Glutamatergic neuron (in vitro differentiated cells): Measurements from ENCODE around the gene LYZL1. TPM values are rescaled to one million over a fixed set of nuclear protein-coding genes. Genes with fewer than 3 reads are reported as not detected.

Experiments
- DNase-seq: peaks from one replicate; pipeline ENCODE4 v3.0.0; 2022
- H3K27ac Mint-ChIP-seq: one replicate; pipeline ENCODE4 v1.8.0; 2020; ENCODE audit warnings: mild to moderate bottlenecking, mixed read lengths, inconsistent platforms; ENCODE audit not compliant: unreplicated experiment
- H3K27me3 Mint-ChIP-seq: one replicate; pipeline ENCODE4 v1.8.0; 2020; ENCODE audit warnings: mild to moderate bottlenecking, moderate library complexity, mixed read lengths, inconsistent platforms; ENCODE audit not compliant: unreplicated experiment
- H3K36me3 Mint-ChIP-seq: one replicate; pipeline ENCODE4 v1.8.0; 2020; ENCODE audit warnings: mild to moderate bottlenecking, mixed read lengths, inconsistent platforms; ENCODE audit not compliant: unreplicated experiment
- H3K4me1 Mint-ChIP-seq: one replicate; pipeline ENCODE4 v1.8.0; 2020; ENCODE audit warnings: mild to moderate bottlenecking, low read depth, mixed read lengths, inconsistent platforms; ENCODE audit not compliant: unreplicated experiment
- H3K4me3 Mint-ChIP-seq: one replicate; pipeline ENCODE4 v1.8.0; 2020; ENCODE audit warnings: mild to moderate bottlenecking, mixed read lengths, inconsistent platforms; ENCODE audit not compliant: unreplicated experiment
- H3K9me3 Mint-ChIP-seq: one replicate; pipeline ENCODE4 v1.8.0; 2020; ENCODE audit warnings: mild to moderate bottlenecking, moderate library complexity, mixed read lengths, inconsistent platforms; ENCODE audit not compliant: unreplicated experiment
- total RNA-seq: library from RNA; stranded (reverse); fragmentation: NEBNext Ultra II Directional; extraction: Animal tissue kit (Norgen Biotek cat#: 25700); gene quantifications from one replicate; pipeline ENCODE4 v1.2.1, GENCODE V29; 2021; ENCODE audit not compliant: unreplicated experiment
- TF ChIP-seq, protein P1 (sequence below): fragments of 200-600 bp; sonication (generic); IDR thresholded peaks from one replicate; pipeline ENCODE4 v1.5.0; 2021; ENCODE audit not compliant: partially characterized antibody, unreplicated experiment

The LYZL1 gene
- total RNA-seq, 1 donor from 2014 or later = not detected

DNA sequence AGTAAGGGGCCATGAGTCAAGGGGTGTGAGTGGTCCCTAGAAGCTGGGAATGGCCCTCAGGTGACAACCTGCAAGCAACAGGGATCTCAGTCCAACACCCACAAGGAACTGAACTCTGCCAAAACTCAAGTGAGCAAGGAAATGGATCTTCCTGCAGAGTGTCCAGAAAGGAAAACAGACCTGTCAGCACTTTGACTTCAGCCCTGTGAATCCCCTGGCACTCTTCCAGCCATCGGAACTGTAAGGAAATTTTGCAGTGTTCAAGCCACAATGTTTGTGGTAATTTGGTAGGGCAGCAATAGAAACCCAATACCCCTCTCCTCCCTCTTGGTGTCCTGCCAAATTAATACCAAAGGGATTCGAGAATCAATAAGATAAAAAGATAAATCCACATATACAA, 6.9 kb downstream of the LYZL1 start:
- no peak for DNase-seq
- Mint-ChIP-seq H3K4me3 (no peak overlapping the region), H3K27me3 (peaks cover 9% of the 10 kb centered on the region), H3K36me3 (peaks cover 29% of the 10 kb centered on the region), H3K9me3 (peaks cover 4% of the 10 kb centered on the region), H3K4me1 (no peaks in the 10 kb centered on the region), H3K27ac (no peak overlapping the region)
- TF ChIP-seq, protein P1, sequence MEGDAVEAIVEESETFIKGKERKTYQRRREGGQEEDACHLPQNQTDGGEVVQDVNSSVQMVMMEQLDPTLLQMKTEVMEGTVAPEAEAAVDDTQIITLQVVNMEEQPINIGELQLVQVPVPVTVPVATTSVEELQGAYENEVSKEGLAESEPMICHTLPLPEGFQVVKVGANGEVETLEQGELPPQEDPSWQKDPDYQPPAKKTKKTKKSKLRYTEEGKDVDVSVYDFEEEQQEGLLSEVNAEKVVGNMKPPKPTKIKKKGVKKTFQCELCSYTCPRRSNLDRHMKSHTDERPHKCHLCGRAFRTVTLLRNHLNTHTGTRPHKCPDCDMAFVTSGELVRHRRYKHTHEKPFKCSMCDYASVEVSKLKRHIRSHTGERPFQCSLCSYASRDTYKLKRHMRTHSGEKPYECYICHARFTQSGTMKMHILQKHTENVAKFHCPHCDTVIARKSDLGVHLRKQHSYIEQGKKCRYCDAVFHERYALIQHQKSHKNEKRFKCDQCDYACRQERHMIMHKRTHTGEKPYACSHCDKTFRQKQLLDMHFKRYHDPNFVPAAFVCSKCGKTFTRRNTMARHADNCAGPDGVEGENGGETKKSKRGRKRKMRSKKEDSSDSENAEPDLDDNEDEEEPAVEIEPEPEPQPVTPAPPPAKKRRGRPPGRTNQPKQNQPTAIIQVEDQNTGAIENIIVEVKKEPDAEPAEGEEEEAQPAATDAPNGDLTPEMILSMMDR = no peak

DNA sequence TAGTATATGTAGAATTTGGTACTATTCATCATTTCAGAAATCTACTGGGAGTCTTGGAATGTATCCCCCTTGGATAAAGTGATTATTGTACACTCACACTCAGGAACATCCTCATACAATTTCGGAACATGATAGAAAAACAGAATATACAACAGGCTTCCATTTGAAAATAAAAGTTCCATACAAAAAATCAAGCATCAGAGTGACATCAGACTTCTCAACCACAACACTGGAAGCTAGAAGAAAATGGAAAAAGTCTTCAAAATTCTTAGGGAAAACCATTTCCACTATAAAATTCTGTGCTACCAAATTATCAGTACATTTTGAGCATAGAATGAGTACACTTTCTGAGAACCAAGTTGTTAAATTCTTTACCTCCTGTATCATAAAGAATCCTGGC, 8.8 kb downstream of the LYZL1 start:
- peaks cover 9% of the 10 kb centered on the region for H3K27me3 Mint-ChIP-seq
- peaks cover 7% of the 10 kb centered on the region for H3K9me3 Mint-ChIP-seq
- no peak overlapping the region for H3K27ac Mint-ChIP-seq
- TF ChIP-seq, protein P1 = no peak
- H3K36me3 Mint-ChIP-seq = peaks cover 47% of the 10 kb centered on the region
- H3K4me3 Mint-ChIP-seq = no peak overlapping the region
- no peaks in the 10 kb centered on the region for H3K4me1 Mint-ChIP-seq
- DNase-seq = no peak

DNA sequence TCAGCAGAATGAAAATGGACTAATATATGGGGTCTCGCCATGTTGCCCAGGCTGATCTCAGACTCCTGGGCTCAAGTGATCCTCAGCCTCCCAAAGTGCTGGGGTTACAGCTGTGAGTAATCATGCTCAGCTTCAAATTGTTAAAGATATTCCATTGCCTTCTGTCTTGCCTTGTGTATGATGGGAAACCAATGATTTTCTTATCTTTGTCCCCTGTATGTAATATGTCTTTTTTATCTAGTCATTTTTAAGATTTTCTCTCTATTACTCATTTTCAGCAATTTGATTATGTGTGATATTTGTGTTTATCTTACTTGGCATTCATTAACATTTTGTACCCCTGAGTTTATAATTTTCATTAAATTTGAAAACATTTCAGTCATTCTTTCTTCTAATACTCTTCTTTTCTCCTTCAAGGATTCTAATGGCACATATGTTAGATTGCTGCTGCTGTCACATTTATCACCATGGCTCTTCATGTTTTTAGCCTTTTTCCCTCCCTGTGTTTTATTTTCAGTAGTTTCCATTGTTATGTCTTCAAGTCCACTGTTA, 12.6 kb downstream of the LYZL1 start:
- Mint-ChIP-seq H3K36me3 (peaks cover 44% of the 10 kb centered on the region), H3K4me1 (no peaks in the 10 kb centered on the region), H3K4me3 (no peak overlapping the region), H3K27ac (no peak overlapping the region), H3K27me3 (peaks cover 7% of the 10 kb centered on the region), H3K9me3 (peaks cover 5% of the 10 kb centered on the region)
- DNase-seq = no peak
- TF ChIP-seq, protein P1 = no peak

DNA sequence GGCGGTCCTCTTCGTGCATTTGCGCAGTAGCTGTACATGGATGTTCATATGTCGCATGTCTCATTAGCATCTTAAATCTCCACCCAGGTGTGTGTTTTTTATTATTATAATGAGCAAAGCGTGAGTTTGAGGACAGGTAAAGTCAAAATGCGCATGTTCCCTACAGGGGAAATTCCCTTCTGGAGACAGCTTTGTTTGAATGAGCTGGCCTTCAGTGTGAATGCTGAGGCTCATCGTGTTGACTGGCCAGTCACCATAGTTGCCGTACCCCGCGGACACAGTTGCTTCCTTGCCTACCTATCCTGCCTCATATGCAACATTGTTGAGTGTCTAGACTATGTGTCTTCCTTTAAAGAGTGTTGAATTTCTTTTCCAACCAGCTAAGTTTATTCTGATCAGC, 13.6 kb downstream of the LYZL1 start:
- no peak overlapping the region for H3K27ac Mint-ChIP-seq
- DNase-seq = no peak
- TF ChIP-seq, protein P1 = no peak
- peaks cover 35% of the 10 kb centered on the region for H3K36me3 Mint-ChIP-seq
- peaks cover 4% of the 10 kb centered on the region for H3K27me3 Mint-ChIP-seq
- H3K4me3 Mint-ChIP-seq = no peak overlapping the region
- H3K4me1 Mint-ChIP-seq = no peaks in the 10 kb centered on the region
- H3K9me3 Mint-ChIP-seq = peaks cover 5% of the 10 kb centered on the region

DNA sequence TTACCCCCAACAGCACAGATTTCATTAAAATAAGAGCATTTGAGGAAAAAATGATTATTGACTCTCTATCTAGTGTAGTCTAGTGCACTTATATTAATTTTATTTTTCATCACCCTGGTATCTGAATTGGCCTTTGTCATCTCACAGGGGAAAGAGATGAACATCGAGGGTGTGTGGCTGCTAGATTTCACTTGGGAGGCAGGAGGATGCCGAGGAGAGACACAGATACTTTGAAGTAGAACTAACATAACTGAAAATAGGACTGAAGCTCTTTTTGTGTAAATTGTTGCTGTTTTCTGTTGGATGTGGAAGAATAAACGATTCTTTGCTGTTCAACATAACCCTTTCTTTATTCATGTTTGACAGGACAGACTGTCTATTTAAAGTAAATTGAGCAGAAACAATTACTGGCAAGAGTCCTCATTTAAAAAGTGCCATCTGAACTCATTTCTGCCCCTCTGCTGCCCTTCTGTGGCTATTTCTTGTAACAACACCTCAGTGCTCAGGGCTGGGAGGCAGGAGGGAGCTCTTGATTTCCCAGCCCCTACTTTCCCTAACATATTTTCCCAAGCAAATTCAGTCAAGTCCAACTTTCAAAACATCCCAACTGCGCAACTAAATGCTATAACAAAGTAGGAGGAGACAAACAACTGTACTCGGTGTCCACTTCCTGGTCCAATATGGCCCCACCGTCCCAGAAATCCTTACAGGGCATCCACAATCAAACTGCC, 15.6 kb downstream of the LYZL1 start:
- Mint-ChIP-seq H3K27ac (no peak overlapping the region), H3K9me3 (peaks cover 4% of the 10 kb centered on the region), H3K4me3 (no peak overlapping the region), H3K36me3 (peaks cover 21% of the 10 kb centered on the region), H3K27me3 (peaks cover 1% of the 10 kb centered on the region), H3K4me1 (no peaks in the 10 kb centered on the region)
- TF ChIP-seq, protein P1 = peak; percentile 75
- DNase-seq = peak; percentile 68
